HEK293 (cell line): ENCODE results near the gene IGF1R.

Experiments
- CTCF ChIA-PET: fragments of 350-600 bp; formaldehyde crosslinking; extraction: SDS; loops from one replicate; lab custom pipeline; 2021; ENCODE audit warnings: antibody characterized with exemption; lab: Yijun Ruan, JAX
- POLR2A ChIA-PET: fragments of 300-600 bp; formaldehyde crosslinking; extraction: SDS; loops from one replicate; lab custom pipeline; 2020; ENCODE audit warnings: antibody characterized with exemption, inconsistent platforms; lab: Yijun Ruan, JAX
- H3K27ac ChIP-seq: fragments of 200-500 bp; sonication (Bioruptor generic); 2 replicates; pipeline ENCODE4 v1.5.1; 2014; ENCODE audit warnings: low read depth, low read length, control low read depth, inconsistent platforms; ENCODE audit errors: extremely low read depth
- H3K36me3 ChIP-seq, 2 experiments: fragments of 200-500 bp in 1 of 2; sonication (Bioruptor generic) in 1 of 2; 1 replicate in 1 of 2; 2 replicates in 1 of 2; pipeline ENCODE4 v1.5.1; 2014 to 2017; ENCODE audit warnings: inconsistent platforms in 2 of 2, low read length in 2 of 2; ENCODE audit not compliant: control insufficient read depth in 2 of 2, insufficient read depth in 1 of 2
- H3K4me1 ChIP-seq: fragments of 200-500 bp; sonication (Bioruptor generic); 2 replicates; pipeline ENCODE4 v1.5.1; 2014; ENCODE audit warnings: mild to moderate bottlenecking, low read length, inconsistent platforms; ENCODE audit not compliant: control insufficient read depth, insufficient read depth
- H3K4me3 ChIP-seq: 2 replicates; pipeline ENCODE4 v1.5.1; 2011; ENCODE audit warnings: low read depth, mild to moderate bottlenecking, control low read depth, low read length, moderate library complexity
- H3K9me3 ChIP-seq: fragments of 200-500 bp; sonication (Bioruptor generic); 2 replicates; pipeline ENCODE4 v1.5.1; 2014; ENCODE audit warnings: low read depth, low read length, inconsistent platforms; ENCODE audit not compliant: control insufficient read depth, insufficient read depth
- GLIS2 ChIP-seq: fragments of 450-650 bp; formaldehyde crosslinking; IDR thresholded peaks from 2 replicates; pipeline ENCODE4 v1.5.1; 2016; ENCODE audit warnings: missing biosample characterization, missing genetic modification characterization
- MYNN ChIP-seq: fragments of 450-650 bp; formaldehyde crosslinking; IDR thresholded peaks from 2 replicates; pipeline ENCODE4 v1.5.1; 2016; ENCODE audit warnings: missing biosample characterization, missing genetic modification characterization, borderline replicate concordance
- ZBTB48 ChIP-seq: fragments of 450-650 bp; formaldehyde crosslinking; IDR thresholded peaks from 2 replicates; pipeline ENCODE4 v1.5.1; 2016; ENCODE audit warnings: missing biosample characterization, missing genetic modification characterization
- ZNF19 ChIP-seq: fragments of 450-650 bp; formaldehyde crosslinking; IDR thresholded peaks from 2 replicates; pipeline ENCODE4; 2016; ENCODE audit warnings: missing biosample characterization, missing genetic modification characterization, low read depth
- ZNF211 ChIP-seq: fragments of 450-650 bp; formaldehyde crosslinking; IDR thresholded peaks from 2 replicates; pipeline ENCODE4 v1.5.1; 2016; ENCODE audit warnings: low read depth, missing biosample characterization, missing genetic modification characterization
- ZNF214 ChIP-seq: fragments of 450-650 bp; formaldehyde crosslinking; IDR thresholded peaks from 2 replicates; pipeline ENCODE4 v1.5.1; 2017; ENCODE audit warnings: missing biosample characterization, mild to moderate bottlenecking, missing genetic modification characterization, borderline replicate concordance
- ZNF423 ChIP-seq: fragments of 450-650 bp; formaldehyde crosslinking; IDR thresholded peaks from 2 replicates; pipeline ENCODE4 v1.5.1; 2016; ENCODE audit warnings: missing biosample characterization, missing genetic modification characterization
- ZNF48 ChIP-seq: fragments of 450-650 bp; formaldehyde crosslinking; IDR thresholded peaks from 2 replicates; pipeline ENCODE4 v1.5.1; 2016; ENCODE audit warnings: missing biosample characterization, missing genetic modification characterization
- ZNF501 ChIP-seq: fragments of 450-650 bp; formaldehyde crosslinking; IDR thresholded peaks from 2 replicates; pipeline ENCODE4 v1.5.1; 2016; ENCODE audit warnings: missing biosample characterization, missing genetic modification characterization
- ZNF513 ChIP-seq: fragments of 450-650 bp; IDR thresholded peaks from 2 replicates; pipeline ENCODE4 v1.5.1; 2018; ENCODE audit warnings: missing biosample characterization, missing genetic modification characterization
- ZNF544 ChIP-seq: fragments of 450-650 bp; formaldehyde crosslinking; IDR thresholded peaks from 2 replicates; pipeline ENCODE4 v1.5.0; 2017; ENCODE audit warnings: missing biosample characterization, missing genetic modification characterization
- ZNF626 ChIP-seq: fragments of 450-650 bp; sonication (Bioruptor Pico); formaldehyde crosslinking; IDR thresholded peaks from 2 replicates; pipeline ENCODE4 v1.5.1; 2018; ENCODE audit warnings: missing biosample characterization, missing genetic modification characterization, inconsistent platforms
- ZNF792 ChIP-seq: fragments of 450-650 bp; formaldehyde crosslinking; IDR thresholded peaks from 2 replicates; pipeline ENCODE4 v1.5.1; 2016; ENCODE audit warnings: missing biosample characterization, missing genetic modification characterization
- ZNF843 ChIP-seq: fragments of 450-650 bp; formaldehyde crosslinking; IDR thresholded peaks from 2 replicates; pipeline ENCODE4 v1.5.1; 2016; ENCODE audit warnings: missing biosample characterization, missing genetic modification characterization
- ZSCAN5A ChIP-seq: fragments of 450-650 bp; formaldehyde crosslinking; IDR thresholded peaks from 2 replicates; pipeline ENCODE4 v1.5.1; 2016; ENCODE audit warnings: missing biosample characterization, missing genetic modification characterization

Gene IGF1R

GRCh38 chr15:98956796-98957553 lies 308.6 kb downstream of the IGF1R start:
- Histone ChIP-seq H3K9me3 (no peaks in the 10 kb centered on the region), H3K36me3 (peaks cover 9 to 89% of the 10 kb centered on the region in 2 experiments; a peak in 2 of 3 replicates), H3K4me1 (no peaks in the 10 kb centered on the region), H3K4me3 (no peak overlapping the region), H3K27ac (no peak overlapping the region)
- ChIA-PET CTCF (no interaction called here), POLR2A (no interaction called here)
- TF ChIP-seq ZNF513 (tag by site-specific recombination) (no peak), ZNF544 (tag by site-specific recombination) (no peak), ZNF423 (no peak), ZBTB48 (tag by site-specific recombination) (no peak), ZNF843 (no peak), ZNF792 (tag by site-specific recombination) (no peak), ZSCAN5A (no peak)

GRCh38 chr15:98957655-98958054 lies 309.3 kb downstream of the IGF1R start:
- TF ChIP-seq ZNF211 (tag by site-specific recombination): no peak
- no peak for TF ChIP-seq ZNF19 (tag by site-specific recombination)
- TF ChIP-seq MYNN: no peak
- ChIA-PET CTCF (interaction anchor here (1.2 to 1.4 kb wide), 2 partner anchors 52 to 119 kb away, joined by 4 to 5 read pairs; no protein-coding TSS in a partner anchor), POLR2A (no interaction called here)
- Histone ChIP-seq H3K4me1 (no peaks in the 10 kb centered on the region), H3K9me3 (no peaks in the 10 kb centered on the region), H3K4me3 (no peak overlapping the region), H3K27ac (no peak overlapping the region), H3K36me3 (peaks cover 9 to 89% of the 10 kb centered on the region in 2 experiments; a peak in 2 of 3 replicates)

- no peak overlapping the region for H3K4me3 ChIP-seq
- CTCF ChIA-PET: interaction anchor here (0.6 to 1.4 kb wide), 3 partner anchors 52 to 120 kb away, joined by 3 to 5 read pairs (median 4); no protein-coding TSS in a partner anchor
- TF ChIP-seq ZNF501 (tag by site-specific recombination) (no peak), ZNF48 (tag by site-specific recombination) (no peak), ZNF214 (tag by site-specific recombination) (no peak), ZNF626 (tag by site-specific recombination) (no peak), GLIS2 (tag by site-specific recombination) (no peak), ZNF792 (tag by site-specific recombination) (no peak)
- H3K27ac ChIP-seq: no peak overlapping the region
- no peaks in the 10 kb centered on the region for H3K4me1 ChIP-seq
- peaks cover 9 to 87% of the 10 kb centered on the region in 2 experiments; a peak in 2 of 3 replicates for H3K36me3 ChIP-seq
- POLR2A ChIA-PET: no interaction called here
- no peaks in the 10 kb centered on the region for H3K9me3 ChIP-seq
Measured at GRCh38 chr15:98958076-98958475, 309.7 kb downstream of the IGF1R start.
